Measurements from ENCODE around the gene PLOD3.
"Not testable (repeated sequence)": the region's sequence is repeated elsewhere in the genome, so short reads cannot be mapped to it uniquely, and the experiment has no call there.

The PLOD3 gene

GRCh38 chr7:101208794-101209193 lies 8.6 kb downstream of the PLOD3 start:
- DNase-seq = no peak

GRCh38 chr7:101207459-101207858 lies 9.9 kb downstream of the PLOD3 start:
- no peak for DNase-seq

GRCh38 chr7:101206665-101207042 lies 10.7 kb downstream of the PLOD3 start:
- no peak for DNase-seq

- no peak for DNase-seq
These were observed 11.3 kb downstream of the PLOD3 start for GRCh38 chr7:101205901-101206664.

- not testable (repeated sequence) for DNase-seq
These were observed 13.3 kb downstream of the PLOD3 start for GRCh38 chr7:101203740-101204738.

- DNase-seq = no peak
These were observed 14.8 kb downstream of the PLOD3 start for GRCh38 chr7:101202603-101202918.

DNA sequence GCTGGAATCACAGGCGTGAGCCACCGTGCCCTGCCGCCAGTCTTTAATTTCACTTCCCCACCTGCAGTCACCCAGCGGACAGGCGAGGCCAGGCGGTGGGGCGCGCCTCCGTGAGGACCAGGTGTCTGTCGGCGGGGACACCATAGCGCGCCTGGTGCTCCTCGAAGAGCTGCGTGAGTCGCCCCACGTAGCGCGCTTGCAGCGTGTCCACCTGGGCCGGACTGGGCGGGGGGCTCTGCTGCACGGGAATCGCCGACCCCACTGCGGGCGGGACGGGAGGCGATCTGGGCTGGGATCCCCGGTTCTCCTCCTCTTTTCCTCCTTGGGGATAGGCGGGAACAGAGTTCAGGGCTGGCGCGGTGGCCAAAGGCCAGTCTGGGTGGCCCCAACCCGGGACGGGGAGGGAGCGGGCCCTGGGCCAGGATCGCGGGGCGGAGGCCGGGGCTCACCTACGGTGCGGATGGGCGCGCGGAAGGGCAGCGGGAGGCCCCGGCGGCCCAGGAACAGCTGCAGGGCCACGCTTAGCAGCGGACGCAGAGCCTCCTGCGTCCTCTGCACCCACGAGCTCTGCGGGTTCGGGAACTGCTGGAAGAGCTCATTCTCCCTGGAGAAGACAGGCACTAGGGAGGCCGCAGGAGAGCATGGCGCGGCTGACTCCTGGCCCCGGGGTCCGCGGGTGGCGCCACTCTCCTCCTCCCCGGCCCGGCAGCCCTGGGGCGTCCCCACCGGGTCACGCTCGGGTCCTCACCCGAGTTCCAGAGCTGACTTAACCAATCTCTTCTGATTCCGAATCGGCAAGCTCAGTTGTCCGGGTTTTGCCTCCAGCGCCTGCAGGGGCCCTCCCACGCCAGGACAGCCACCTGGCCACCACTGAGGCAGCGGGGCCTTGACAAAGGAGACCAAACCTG lies 15.4 kb downstream of the PLOD3 start:
- DNase-seq = no peak

DNA sequence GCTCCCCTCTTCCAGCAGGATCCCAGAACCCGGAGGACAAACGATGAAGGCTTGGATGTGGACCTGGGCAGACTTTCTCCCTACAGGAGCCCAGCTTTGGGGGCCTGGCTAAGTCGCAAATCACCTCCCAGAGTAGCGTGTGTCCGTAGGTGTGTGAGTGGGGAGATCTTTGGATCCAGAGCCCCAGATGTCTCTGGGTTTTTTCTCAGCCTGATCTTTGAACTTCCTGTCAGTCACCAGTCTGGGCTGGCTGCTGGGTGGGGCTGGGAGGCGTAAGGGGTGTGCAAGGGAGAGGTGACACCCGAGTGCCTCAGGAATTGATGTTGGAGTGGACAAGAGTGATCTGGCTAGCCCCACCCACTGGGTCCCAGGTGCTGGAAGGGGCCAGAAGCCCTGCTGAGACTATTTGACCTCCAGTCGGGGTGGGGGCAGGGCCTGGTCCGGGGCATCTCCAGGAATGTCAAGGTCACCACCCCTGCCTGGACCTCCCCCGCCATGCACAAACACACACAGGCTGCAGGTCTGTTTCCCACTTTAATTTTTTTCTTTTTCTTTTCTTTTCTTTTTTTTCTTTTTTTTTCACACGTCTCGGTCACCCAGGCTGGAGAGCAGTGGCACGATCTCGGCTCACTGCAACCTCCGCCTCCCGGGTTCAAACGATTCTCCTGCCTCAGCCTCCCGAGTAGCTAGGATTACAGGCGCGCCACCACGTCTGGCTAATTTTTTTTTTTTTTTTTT lies 16.4 kb downstream of the PLOD3 start, which contains the start of gene MOGAT3:
Gene MOGAT3, minus strand, starts transcription at position 175 of the 738 bp plus-strand sequence. CDS start 182 bp downstream, outside the sequence.
- no peak for DNase-seq

- DNase-seq = no peak
These were observed 16.9 kb downstream of the PLOD3 start for GRCh38 chr7:101200504-101200861.

GRCh38 chr7:101199522-101199921 lies 17.9 kb downstream of the PLOD3 start:
- not testable (repeated sequence) for DNase-seq

DNA sequence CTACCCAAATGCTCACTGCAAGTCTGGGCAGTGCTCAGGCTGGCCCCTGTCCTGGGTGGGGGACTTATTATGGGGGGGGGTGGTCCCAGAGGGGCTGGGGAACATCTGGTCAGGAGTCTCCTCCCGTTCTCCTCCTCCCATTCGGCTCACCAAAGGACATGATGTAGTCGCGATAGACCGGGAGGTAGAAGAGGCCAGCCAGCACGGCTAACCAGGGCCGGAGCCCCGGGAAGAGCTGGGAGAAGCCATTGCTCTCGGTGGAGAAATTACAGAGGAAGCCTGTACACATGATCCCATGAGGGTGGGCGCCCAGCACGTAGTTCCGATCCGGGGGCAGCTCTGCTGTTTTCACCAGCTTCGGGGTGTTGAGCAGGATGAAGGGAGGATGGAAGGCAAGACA lies 18.9 kb downstream of the PLOD3 start:
- no peak for DNase-seq

- DNase-seq = no peak
These were observed 19.4 kb downstream of the PLOD3 start for GRCh38 chr7:101197991-101198390.

GRCh38 chr7:101195884-101196283 lies 21.5 kb downstream of the PLOD3 start:
- DNase-seq = no peak

GRCh38 chr7:101189109-101189508 lies 28.3 kb downstream of the PLOD3 start:
- DNase-seq = no peak

GRCh38 chr7:101186844-101187428 lies 30.4 kb downstream of the PLOD3 start:
- DNase-seq = no peak

- DNase-seq = no peak
These were observed 31.2 kb downstream of the PLOD3 start for GRCh38 chr7:101186194-101186593.

- DNase-seq = no peak
These were observed 32.0 kb downstream of the PLOD3 start for GRCh38 chr7:101185258-101185839.

GRCh38 chr7:101180130-101180755 lies 37.1 kb downstream of the PLOD3 start, which contains the start of gene NAT16:
TSS of gene NAT16 (minus strand) at chr7:101180293. CDS start at chr7:101174807, 5,486 bp downstream.
- no peak for DNase-seq

GRCh38 chr7:101179713-101180112 lies 37.7 kb downstream of the PLOD3 start:
- no peak for DNase-seq

GRCh38 chr7:101179117-101179516 lies 38.3 kb downstream of the PLOD3 start:
- DNase-seq = no peak

DNA sequence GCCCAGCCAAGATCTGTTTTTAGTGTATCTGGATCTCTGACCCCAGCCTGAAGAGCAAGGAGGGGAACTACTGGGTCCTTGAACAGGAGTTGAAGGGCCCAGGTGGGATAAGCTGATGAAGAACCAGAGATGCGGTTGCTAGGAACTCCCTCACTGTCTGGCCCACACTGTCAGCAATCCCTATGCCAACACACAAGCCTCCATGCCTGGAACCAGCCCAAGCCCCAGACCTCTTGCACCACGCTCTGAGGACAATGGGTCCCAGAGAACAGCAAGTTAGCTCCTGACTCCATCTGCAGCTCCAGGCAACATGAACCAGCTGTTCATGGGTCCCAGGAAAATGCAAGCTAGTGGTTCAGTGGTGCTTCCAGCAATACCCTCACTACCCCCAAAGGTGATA lies 39.7 kb downstream of the PLOD3 start:
- no peak for DNase-seq

Measured in NCI-H2029 treated with DMSO at 0.1 percent for 48 hours (cell line).